Neural cell (in vitro differentiated cells): ENCODE results near the gene KRTDAP. TPM values are rescaled to one million over a fixed set of nuclear protein-coding genes. Genes with fewer than 3 reads are reported as not detected.

ENCODE experiments used
- H2AFZ ChIP-seq: fragments of 200-600, 300-800 bp; sonication (generic), shearing (Covaris generic); 2 replicates; pipeline ENCODE4 v1.6.0; 2014; ENCODE audit warnings: low read depth, mild to moderate bottlenecking, antibody characterized with exemption, low read length, moderate library complexity
- H3F3A ChIP-seq: fragments of 200-600 bp; shearing (Covaris generic); 2 replicates; pipeline ENCODE4 v1.6.1; 2016; ENCODE audit warnings: mild to moderate bottlenecking, moderate library complexity, mixed read lengths, antibody characterized with exemption, low read length; ENCODE audit not compliant: insufficient read depth, poor library complexity, severe bottlenecking
- H3K27ac ChIP-seq: fragments of 200-600, 300-800 bp; sonication (generic), shearing (Covaris generic); 2 replicates; pipeline ENCODE4 v1.5.1; 2014; ENCODE audit warnings: mild to moderate bottlenecking, low read length, moderate library complexity
- H3K27me3 ChIP-seq: fragments of 300-800, 200-600 bp; sonication (generic), shearing (Covaris generic); 2 replicates; pipeline ENCODE4 v1.6.0; 2014; ENCODE audit warnings: mild to moderate bottlenecking, low read depth, low read length, moderate library complexity; ENCODE audit not compliant: insufficient read depth
- H3K36me3 ChIP-seq: fragments of 300-800, 200-600 bp; sonication (generic), shearing (Covaris generic); 2 replicates; pipeline ENCODE4 v1.5.1; 2014; ENCODE audit warnings: mild to moderate bottlenecking, antibody characterized with exemption, low read length, moderate library complexity; ENCODE audit not compliant: insufficient read depth
- H3K4me2 ChIP-seq: fragments of 300-800, 200-600 bp; sonication (generic), shearing (Covaris generic); 2 replicates; pipeline ENCODE4 v1.6.0; 2014; ENCODE audit warnings: mild to moderate bottlenecking, low read length
- H3K4me3 ChIP-seq: fragments of 300-800, 200-600 bp; sonication (generic), shearing (Covaris generic); 2 replicates; pipeline ENCODE4 v1.5.1; 2014; ENCODE audit warnings: mild to moderate bottlenecking, low read length, moderate library complexity
- H3K79me2 ChIP-seq: fragments of 200-600 bp; shearing (Covaris generic); replicated peaks from 2 replicates; pipeline ENCODE4 v1.6.0; 2014; ENCODE audit warnings: mild to moderate bottlenecking, low read length, moderate library complexity; ENCODE audit not compliant: insufficient read depth
- H3K9ac ChIP-seq: fragments of 300-800, 200-600 bp; sonication (generic), shearing (Covaris generic); 2 replicates; pipeline ENCODE4 v1.6.1; 2016; ENCODE audit warnings: mild to moderate bottlenecking, low read length, mixed read lengths
- H3K9me2 ChIP-seq: fragments of 200-600 bp; shearing (Covaris generic); 2 replicates; pipeline ENCODE4 v1.6.1; 2016; ENCODE audit warnings: mild to moderate bottlenecking, low read length, mixed read lengths; ENCODE audit not compliant: insufficient read depth
- H3K9me3 ChIP-seq: fragments of 200-600, 300-800 bp; sonication (generic), shearing (Covaris generic); 2 replicates; pipeline ENCODE4 v1.6.1; 2016; ENCODE audit warnings: mild to moderate bottlenecking, mixed run types, low read length, moderate library complexity, mixed read lengths
- H4K20me1 ChIP-seq: fragments of 200-600 bp; shearing (Covaris generic); 2 replicates; pipeline ENCODE4 v1.6.1; 2016; ENCODE audit warnings: mild to moderate bottlenecking, mixed run types; ENCODE audit not compliant: insufficient read depth
- EP300 ChIP-seq: fragments of 450-650 bp; conservative IDR thresholded peaks from 2 replicates; pipeline ENCODE4 v1.6.1; 2014; ENCODE audit warnings: antibody characterized with exemption, mild to moderate bottlenecking, moderate library complexity; ENCODE audit not compliant: poor library complexity, severe bottlenecking
- EZH2 ChIP-seq: fragments of 200-600, 300-800 bp; shearing (Covaris generic), sonication (generic); IDR thresholded peaks from 2 replicates; pipeline ENCODE4 v1.6.1; 2014; ENCODE audit warnings: antibody characterized with exemption, low read length, borderline replicate concordance, mild to moderate bottlenecking; ENCODE audit not compliant: insufficient read depth, poor library complexity, severe bottlenecking
- MXI1 ChIP-seq: fragments of 450-650 bp; conservative IDR thresholded peaks from 2 replicates; pipeline ENCODE4 v1.6.1; 2014; ENCODE audit warnings: antibody characterized with exemption, mild to moderate bottlenecking; ENCODE audit not compliant: poor library complexity, severe bottlenecking
- POLR2AphosphoS5 ChIP-seq: IDR thresholded peaks from 2 replicates; pipeline ENCODE4 v1.6.1; 2012
- RAD21 ChIP-seq: fragments of 450-650 bp; conservative IDR thresholded peaks from 2 replicates; pipeline ENCODE4 v1.6.1; 2014; ENCODE audit warnings: antibody characterized with exemption, mild to moderate bottlenecking, moderate library complexity
- SMC3 ChIP-seq: fragments of 450-650 bp; conservative IDR thresholded peaks from 2 replicates; pipeline ENCODE4 v1.6.1; 2014; ENCODE audit warnings: antibody characterized with exemption, mild to moderate bottlenecking, moderate library complexity; ENCODE audit not compliant: poor library complexity
- TAF1 ChIP-seq: IDR thresholded peaks from 2 replicates; pipeline ENCODE4 v1.6.1; 2012; ENCODE audit warnings: low read depth
- polyA plus RNA-seq: library from polyadenylated mRNA; depleted of rRNA; stranded (reverse); fragments of >200 nt; gene quantifications from 2 replicates; pipeline ENCODE4 v1.2.3, GENCODE V29; 2014
- TF ChIP-seq, protein P1 (sequence below): IDR thresholded peaks from 2 replicates; pipeline ENCODE4 v1.6.1; 2012; ENCODE audit warnings: borderline replicate concordance
- TF ChIP-seq, protein P2 (sequence below): fragments of 450-650 bp; IDR thresholded peaks from 2 replicates; pipeline ENCODE4 v1.5.1; 2014; ENCODE audit warnings: antibody characterized with exemption, mild to moderate bottlenecking, moderate library complexity; ENCODE audit not compliant: poor library complexity, severe bottlenecking

Gene KRTDAP
- polyA plus RNA-seq, 1 donor from 2014 or later, result not detected

DNA sequence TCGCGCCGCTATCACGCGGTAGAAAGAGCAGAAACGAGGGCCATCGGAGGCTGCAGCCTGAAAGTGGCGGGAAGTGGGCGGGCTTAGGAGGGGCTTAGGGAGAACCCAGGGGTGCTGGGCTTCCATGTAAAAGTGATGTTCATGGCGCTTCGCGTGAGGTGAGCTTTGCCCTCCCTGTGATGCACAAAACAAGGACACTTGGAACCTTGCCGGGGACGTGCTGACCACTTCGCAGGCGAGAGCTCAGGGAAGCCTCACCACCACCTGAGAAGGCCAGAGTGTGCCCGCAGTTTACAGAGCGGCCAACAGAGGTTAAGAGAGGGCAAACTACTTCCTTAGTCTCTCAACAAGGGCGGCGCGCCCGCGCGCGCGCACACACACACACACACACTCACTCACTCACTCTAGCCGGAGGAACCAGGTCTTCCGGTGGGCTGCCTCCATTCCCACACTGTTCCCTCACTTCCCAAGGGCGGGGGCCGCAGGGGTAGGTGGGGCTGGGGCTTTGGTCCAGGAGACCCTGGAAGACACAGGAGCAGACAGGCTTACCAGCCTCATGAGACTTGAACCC, 43.6 kb upstream of the KRTDAP start:
- TF ChIP-seq POLR2AphosphoS5 (no peak), EP300 (no peak), EZH2 (no peak), TAF1 (no peak), SMC3 (no peak), RAD21 (no peak), MXI1 (no peak)
- TF ChIP-seq, protein P1, sequence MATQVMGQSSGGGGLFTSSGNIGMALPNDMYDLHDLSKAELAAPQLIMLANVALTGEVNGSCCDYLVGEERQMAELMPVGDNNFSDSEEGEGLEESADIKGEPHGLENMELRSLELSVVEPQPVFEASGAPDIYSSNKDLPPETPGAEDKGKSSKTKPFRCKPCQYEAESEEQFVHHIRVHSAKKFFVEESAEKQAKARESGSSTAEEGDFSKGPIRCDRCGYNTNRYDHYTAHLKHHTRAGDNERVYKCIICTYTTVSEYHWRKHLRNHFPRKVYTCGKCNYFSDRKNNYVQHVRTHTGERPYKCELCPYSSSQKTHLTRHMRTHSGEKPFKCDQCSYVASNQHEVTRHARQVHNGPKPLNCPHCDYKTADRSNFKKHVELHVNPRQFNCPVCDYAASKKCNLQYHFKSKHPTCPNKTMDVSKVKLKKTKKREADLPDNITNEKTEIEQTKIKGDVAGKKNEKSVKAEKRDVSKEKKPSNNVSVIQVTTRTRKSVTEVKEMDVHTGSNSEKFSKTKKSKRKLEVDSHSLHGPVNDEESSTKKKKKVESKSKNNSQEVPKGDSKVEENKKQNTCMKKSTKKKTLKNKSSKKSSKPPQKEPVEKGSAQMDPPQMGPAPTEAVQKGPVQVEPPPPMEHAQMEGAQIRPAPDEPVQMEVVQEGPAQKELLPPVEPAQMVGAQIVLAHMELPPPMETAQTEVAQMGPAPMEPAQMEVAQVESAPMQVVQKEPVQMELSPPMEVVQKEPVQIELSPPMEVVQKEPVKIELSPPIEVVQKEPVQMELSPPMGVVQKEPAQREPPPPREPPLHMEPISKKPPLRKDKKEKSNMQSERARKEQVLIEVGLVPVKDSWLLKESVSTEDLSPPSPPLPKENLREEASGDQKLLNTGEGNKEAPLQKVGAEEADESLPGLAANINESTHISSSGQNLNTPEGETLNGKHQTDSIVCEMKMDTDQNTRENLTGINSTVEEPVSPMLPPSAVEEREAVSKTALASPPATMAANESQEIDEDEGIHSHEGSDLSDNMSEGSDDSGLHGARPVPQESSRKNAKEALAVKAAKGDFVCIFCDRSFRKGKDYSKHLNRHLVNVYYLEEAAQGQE, result no peak
- TF ChIP-seq, protein P2, sequence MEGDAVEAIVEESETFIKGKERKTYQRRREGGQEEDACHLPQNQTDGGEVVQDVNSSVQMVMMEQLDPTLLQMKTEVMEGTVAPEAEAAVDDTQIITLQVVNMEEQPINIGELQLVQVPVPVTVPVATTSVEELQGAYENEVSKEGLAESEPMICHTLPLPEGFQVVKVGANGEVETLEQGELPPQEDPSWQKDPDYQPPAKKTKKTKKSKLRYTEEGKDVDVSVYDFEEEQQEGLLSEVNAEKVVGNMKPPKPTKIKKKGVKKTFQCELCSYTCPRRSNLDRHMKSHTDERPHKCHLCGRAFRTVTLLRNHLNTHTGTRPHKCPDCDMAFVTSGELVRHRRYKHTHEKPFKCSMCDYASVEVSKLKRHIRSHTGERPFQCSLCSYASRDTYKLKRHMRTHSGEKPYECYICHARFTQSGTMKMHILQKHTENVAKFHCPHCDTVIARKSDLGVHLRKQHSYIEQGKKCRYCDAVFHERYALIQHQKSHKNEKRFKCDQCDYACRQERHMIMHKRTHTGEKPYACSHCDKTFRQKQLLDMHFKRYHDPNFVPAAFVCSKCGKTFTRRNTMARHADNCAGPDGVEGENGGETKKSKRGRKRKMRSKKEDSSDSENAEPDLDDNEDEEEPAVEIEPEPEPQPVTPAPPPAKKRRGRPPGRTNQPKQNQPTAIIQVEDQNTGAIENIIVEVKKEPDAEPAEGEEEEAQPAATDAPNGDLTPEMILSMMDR, result no peak
- no peaks in the 10 kb centered on the region for H3F3A ChIP-seq
- no peaks in the 10 kb centered on the region for H3K27me3 ChIP-seq
- H3K4me3 ChIP-seq, result no peak overlapping the region
- H3K36me3 ChIP-seq, result no peaks in the 10 kb centered on the region
- H4K20me1 ChIP-seq, result no peaks in the 10 kb centered on the region
- H3K9me3 ChIP-seq, result no peaks in the 10 kb centered on the region
- H3K9me2 ChIP-seq, result no peaks in the 10 kb centered on the region
- H2AFZ ChIP-seq, result no peak overlapping the region
- H3K4me2 ChIP-seq, result no peak overlapping the region
- H3K79me2 ChIP-seq, result no peaks in the 10 kb centered on the region
- H3K27ac ChIP-seq, result no peak overlapping the region
- no peak overlapping the region for H3K9ac ChIP-seq

DNA sequence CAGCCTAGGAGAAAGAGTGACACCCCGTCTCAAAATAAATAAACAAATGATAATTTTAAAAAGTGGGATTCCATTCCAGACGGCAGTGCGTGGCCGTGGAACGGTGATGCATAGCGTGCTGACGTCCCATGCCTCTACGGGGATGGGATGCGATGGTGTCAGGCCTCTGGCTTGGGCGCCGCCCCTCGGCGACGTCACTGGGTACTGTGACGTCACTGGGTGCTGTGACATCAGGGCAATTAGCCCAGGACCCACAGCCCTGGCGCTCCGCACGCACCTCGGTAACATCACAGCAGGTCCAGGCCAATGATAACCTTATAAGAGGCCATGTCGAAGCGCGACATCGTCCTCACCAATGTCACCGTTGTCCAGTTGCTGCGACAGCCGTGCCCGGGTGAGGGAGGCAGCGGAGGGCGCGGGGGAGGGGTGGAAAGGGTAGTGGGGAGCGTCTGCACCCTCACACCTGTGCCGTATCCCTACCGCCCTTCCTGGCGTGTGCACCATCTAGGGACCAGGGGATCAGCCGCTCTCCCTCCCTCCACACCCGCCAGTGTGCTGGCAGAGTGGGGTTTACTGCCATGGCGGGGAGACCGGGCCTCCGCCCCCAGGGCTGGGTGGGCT, 43.0 kb upstream of the KRTDAP start, which contains the start of gene GAPDHS:
Gene GAPDHS, plus strand, starts transcription at position 256 of the 621 bp plus-strand sequence. Its CDS starts 72 bp downstream, at position 328.
- H3K4me2 ChIP-seq, result no peak within 1 kb of the TSS
- H3K9me3 ChIP-seq, result no peaks in the 10 kb centered on the region
- no peaks in the 10 kb centered on the region for H3K9me2 ChIP-seq
- no peaks in the 10 kb centered on the region for H4K20me1 ChIP-seq
- no peaks in the 10 kb centered on the region for H3K79me2 ChIP-seq
- no peak within 1 kb of the TSS for H3K27ac ChIP-seq
- H3F3A ChIP-seq, result no peaks in the 10 kb centered on the region
- TF ChIP-seq SMC3 (no peak), MXI1 (no peak)
- H2AFZ ChIP-seq, result no peak within 1 kb of the TSS
- no peaks in the 10 kb centered on the region for H3K27me3 ChIP-seq
- no peak within 1 kb of the TSS for H3K4me3 ChIP-seq
- no peaks in the 10 kb centered on the region for H3K36me3 ChIP-seq
- no peak within 1 kb of the TSS for H3K9ac ChIP-seq
